Fibroblast of villous mesenchyme (primary cell): Measurements from ENCODE around the gene RCAN2. TPM values are rescaled to one million over a fixed set of nuclear protein-coding genes. Genes with fewer than 3 reads are reported as not detected.

Experiments
- DNase-seq: peaks from one replicate; pipeline ENCODE4 v3.0.0-alpha.2; 2010; ENCODE audit warnings: low read depth
- H3K4me3 ChIP-seq: 2 replicates; pipeline ENCODE4 v1.5.1; 2011; ENCODE audit warnings: low read depth, mild to moderate bottlenecking, low read length
- CTCF ChIP-seq: IDR thresholded peaks from 2 replicates; pipeline ENCODE4 v1.5.1; 2012; ENCODE audit warnings: low read depth, mild to moderate bottlenecking, low read length; ENCODE audit not compliant: insufficient read depth
- total RNA-seq: library from RNA; depleted of rRNA; stranded (reverse); fragments of >200 nt; gene quantifications from 2 replicates; pipeline ENCODE4 v1.2.3, GENCODE V29; 2012

The RCAN2 gene
- total RNA-seq, 1 donor, result 1.7 TPM

- no peak for TF ChIP-seq CTCF
- peak; percentile 95 for DNase-seq
- H3K4me3 ChIP-seq, result no peak overlapping the region
Observed at GRCh38 chr6:46263707-46264086, 227.6 kb downstream of the RCAN2 start.

GRCh38 chr6:46262928-46263706 is 228.1 kb downstream of the RCAN2 start:
- DNase-seq, result no peak

GRCh38 chr6:46258249-46258648 is 233.0 kb downstream of the RCAN2 start:
- TF ChIP-seq CTCF, result no peak
- DNase-seq, result no peak
- no peak overlapping the region for H3K4me3 ChIP-seq

More at GRCh38 chr6:46262928-46263706, 228.1 kb downstream of the RCAN2 start:
- H3K4me3 ChIP-seq, result no peak overlapping the region
- TF ChIP-seq CTCF, result no peak

GRCh38 chr6:46255528-46255927 is 235.7 kb downstream of the RCAN2 start:
- DNase-seq, result no peak
- H3K4me3 ChIP-seq, result no peak overlapping the region
- TF ChIP-seq CTCF, result no peak

GRCh38 chr6:46254946-46255345 is 236.3 kb downstream of the RCAN2 start:
- TF ChIP-seq CTCF, result no peak
- no peak for DNase-seq
- no peak overlapping the region for H3K4me3 ChIP-seq

- DNase-seq, result no peak
- TF ChIP-seq CTCF, result no peak
- H3K4me3 ChIP-seq, result no peak overlapping the region
Observed at GRCh38 chr6:46254331-46254730, 236.9 kb downstream of the RCAN2 start.
